ENCODE measurements around the gene HGS.
A peak's percentile ranks its signal among the peaks of the same experiment; 100 is the strongest.
"Not testable (repeated sequence)": the region's sequence is repeated elsewhere in the genome, so short reads cannot be mapped to it uniquely, and the experiment has no call there.

The HGS gene

DNA sequence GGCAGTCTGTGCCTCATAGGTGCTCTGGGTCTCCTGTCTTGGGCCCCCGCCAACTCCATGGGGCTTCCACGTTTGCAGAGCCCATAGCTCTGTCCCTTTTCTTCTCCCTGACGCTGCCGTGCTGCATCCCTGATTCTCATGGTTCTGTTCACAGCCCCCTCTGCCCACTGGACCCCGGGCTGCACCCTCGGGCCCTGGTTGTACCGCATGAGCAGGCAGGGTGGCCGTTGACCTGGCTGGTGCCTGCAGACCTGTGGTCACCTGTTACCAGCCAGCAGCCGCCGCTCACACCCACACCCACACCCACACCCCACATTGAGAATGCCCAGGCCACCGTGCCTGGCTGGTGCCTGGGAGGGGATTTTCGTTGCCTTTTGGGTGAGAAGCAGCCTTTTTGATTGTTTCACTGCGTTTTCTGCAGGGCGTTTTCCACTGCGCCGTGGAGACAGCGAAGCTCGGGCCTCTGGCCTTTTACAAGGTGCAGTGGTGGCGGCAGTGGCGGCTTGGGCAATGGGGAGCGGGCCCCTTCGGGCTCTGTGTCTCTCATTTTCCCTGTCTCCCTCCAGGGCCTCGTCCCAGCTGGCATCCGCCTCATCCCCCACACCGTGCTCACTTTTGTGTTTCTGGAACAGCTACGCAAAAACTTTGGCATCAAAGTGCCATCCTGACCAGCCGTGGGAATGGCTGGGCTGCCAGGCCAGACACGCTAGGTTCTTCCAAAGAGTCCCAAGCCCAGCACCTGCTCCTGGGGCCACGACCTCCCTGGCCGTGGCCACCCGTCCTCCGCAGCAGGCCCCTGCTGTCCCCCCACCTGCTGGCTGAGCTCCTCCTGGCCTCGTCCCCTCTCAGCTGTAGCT, 35.8 kb downstream of the HGS start:
- no peak for DNase-seq (ENCODE audit: low spot score)

DNA sequence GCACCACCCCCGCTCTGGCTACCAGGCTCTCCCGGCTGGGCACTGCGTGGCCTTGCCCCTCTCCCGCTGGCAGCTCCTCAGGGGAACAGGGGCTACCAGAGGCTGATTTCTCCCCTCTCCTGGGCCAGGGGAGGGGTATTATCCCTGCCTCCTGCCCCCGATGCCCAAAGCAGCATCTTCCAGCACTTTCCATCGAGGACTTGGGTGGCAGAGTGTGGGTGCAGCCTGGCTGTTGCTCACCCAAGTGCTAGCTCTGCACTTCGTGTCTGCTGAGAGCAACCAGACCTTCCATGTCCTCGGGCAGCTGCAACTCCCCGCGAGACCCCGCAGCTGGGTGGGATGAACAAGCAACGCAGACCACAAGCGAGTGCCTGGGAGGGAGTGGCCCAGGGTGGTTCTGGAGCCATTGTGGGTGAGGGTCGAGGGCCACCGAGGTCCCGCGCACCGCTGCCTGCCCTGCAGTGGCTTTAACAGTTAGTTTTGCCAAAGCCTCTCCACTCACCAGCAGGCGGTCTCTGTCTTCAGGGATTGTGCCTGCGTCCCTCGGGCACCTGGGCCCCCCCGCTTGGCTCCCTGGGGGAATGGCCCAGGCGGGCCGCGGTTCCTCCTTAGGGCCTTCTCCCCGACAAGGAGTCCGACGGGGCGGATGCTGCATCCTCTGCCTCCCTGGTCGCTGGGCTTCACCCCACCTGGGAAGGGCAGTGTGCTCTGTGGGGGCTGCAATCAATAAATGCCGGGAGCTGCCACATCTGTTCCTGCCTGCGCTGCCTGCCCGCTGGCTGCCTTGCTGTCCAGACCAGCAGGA, 36.7 kb downstream of the HGS start:
- DNase-seq (ENCODE audit: low spot score): no peak

DNA sequence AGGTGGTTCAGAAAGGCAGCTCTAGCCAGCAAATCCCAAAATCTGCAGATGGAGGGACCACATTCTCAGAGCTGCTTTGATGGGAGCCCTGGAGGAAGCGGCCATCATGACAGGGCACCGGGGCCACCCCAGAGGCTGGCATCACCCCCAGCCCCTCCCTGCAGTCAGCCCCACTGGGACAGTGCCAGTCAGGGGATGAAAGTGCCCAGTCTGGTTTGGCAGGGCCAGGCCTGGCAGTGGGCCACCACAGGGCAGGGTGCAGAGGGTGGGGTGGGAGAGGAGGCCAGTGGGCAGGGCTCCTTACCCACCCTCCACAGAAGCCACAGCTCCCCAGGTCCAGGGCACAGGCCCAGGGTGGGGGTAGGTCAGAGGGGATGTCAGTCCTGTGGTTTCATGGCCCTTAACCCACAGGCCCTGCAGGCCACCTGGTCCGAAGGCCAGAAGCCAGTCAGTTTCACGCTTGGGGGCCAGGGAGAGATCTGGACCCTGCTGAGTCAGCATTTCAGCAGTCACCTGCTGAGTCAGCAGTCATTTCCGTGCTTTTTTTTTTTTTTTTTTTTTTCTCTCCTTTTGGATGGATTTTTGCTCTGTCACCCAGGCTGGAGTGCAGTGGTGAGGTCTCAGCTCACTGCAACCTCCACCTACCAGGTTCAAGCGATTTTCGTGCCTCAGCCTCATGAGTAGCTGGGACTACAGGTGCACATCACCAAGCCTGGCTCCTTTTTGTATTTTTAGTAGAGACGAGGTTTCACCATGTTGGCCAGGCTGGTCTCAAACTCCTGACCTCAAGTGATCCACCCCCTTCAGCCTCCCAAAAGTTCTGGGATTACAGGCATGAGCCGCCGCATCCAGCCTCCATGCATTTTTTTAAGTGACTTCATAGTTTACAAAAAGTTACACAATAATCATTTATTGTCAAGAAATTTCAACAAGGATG, 38.6 kb downstream of the HGS start:
- no peak for DNase-seq (ENCODE audit: low spot score)

DNA sequence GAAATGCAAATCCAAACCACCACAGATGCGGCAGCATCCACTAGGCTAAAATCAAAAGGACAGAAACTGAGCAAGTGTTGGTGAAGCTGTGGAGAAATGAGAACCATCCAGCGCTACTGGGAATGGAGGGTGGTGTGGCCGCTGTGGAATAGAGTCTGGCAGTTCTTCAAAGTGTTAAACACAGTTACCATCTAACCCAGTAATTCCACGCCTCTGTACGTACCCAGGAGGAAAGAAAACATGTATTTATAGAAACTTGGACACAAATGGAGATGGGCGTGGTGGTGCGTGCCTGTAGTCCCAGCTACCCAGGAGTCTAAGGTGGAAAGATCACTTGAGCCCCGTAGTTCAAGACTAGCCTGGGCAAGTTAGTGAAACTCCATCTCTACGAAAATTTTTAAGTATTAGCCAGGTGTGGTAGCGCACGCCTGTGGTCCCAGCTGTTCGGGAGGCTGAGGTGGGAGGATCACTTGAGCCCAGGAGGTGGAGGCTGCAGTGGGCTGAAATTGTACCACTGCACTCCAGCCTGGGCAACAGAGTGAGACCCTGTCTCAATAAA, 39.9 kb downstream of the HGS start:
- no peak for DNase-seq (ENCODE audit: low spot score)

DNA sequence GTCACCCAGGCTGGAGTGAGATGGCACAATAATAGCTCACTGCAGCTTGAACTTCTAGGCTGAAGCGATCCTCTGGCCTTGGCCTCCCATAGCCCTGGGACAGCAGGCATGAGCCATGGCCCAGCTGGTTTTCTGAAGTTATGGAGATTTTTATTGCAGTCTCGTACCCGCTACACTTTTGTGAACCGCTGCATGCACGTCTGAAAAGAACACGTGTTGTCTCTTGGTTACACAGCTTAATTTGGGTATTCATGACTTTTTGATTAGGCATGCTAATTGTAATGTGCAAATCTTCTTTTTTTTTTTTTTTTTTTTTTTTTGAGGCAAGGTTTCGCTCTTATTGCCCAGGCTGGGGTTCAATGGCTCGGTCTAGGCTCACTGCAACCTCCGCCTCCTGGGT, 41.6 kb downstream of the HGS start:
- no peak for DNase-seq (ENCODE audit: low spot score)

DNA sequence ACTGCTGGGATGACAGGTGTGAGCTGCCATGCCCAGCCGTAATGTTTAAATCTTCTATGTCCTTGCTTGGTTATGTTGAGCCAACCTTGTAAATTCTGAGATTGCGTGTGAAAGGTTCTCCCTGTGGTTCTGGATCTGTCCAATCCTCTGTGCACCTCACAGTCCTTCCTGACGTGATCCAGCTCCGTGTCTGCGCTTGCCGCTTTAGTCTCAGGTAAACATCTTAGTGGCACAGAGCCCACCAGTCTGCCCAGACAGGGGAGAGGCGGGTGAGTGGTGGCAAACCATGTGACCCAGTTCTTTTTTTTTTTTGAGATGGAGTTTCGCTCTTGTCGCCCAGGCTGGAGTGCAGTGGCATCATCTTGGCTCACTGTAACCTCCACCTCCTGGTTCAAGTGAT, 42.2 kb downstream of the HGS start:
- no peak for DNase-seq (ENCODE audit: low spot score)

DNA sequence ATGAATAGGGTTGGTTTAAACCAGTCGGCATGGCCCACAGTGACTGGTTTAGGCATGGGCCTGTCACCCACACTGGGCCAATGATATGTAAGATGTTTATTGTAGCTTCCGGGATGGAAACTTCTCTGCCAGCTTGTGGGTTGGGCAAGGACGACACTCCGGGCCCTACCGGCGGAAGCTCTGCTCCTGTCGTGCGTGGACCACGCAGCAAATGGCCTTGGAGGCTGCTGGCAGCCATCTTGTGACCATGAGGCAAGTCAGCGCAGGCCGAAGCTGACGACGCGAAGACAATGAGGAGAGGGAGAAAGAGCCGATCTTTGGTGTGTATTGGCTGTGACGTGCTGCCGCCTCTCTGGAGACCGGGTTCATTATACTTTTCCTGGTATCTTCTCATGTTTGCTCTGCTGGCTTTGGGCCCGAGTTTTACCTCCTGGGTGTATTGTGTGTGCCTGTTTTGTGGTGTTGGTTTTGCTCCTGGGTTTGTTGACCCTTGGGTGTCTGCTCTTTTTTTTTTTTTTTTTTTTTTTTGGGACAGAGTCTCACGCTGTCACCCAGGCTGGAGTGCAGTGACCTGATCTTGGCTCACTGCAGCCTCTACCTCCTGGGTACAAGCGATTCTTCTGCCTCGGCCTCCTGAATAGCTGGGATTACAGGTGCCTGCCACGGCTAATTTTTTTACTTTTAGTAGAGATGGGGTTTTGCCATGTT, 43.7 kb downstream of the HGS start:
- no peak for DNase-seq (ENCODE audit: low spot score)

DNA sequence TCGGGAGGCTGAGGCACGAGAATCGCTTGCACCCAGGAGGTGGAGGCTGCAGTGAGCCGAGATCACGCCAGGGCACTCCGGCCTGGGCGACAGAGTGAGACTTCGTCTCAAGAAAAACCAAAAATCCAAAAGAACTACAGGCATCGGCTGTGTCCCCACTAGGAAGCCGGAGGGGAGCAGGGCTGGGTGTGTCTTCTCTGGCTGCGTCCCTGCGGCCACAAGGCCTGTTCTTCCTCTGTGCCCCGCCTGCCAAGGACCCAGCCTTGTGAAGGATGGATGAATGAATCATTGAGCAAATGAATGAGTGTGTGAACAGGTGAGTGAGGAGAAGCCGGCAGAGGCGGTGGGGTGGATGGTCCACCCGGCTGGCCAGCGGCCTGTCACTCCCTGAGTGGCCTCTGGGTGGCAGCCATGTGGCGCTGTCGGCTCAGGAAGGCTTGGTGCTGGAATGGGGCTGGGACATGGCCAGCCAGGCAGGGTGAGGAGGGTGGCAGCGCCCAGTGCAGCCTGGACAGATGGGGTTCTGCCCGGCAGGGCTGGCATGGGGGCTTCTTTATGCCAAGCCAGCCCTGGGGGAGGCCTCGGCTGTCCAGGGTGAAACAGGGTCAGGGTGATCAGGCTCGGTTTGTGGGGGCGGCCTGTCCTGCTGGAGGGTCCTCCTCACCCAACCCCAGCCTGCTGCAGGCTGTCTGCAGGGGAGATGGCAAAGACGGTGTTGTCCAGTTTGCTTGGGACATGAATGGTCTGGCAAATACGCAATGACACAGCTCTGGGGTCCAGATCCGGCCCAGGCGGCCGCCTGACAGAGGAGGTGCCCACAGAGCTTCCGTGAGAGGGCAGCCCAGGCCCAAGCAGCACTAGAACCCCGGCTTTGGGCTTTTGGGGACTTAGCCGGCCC, 49.9 kb downstream of the HGS start:
- peak; percentile 96 for DNase-seq (ENCODE audit: low spot score)

DNA sequence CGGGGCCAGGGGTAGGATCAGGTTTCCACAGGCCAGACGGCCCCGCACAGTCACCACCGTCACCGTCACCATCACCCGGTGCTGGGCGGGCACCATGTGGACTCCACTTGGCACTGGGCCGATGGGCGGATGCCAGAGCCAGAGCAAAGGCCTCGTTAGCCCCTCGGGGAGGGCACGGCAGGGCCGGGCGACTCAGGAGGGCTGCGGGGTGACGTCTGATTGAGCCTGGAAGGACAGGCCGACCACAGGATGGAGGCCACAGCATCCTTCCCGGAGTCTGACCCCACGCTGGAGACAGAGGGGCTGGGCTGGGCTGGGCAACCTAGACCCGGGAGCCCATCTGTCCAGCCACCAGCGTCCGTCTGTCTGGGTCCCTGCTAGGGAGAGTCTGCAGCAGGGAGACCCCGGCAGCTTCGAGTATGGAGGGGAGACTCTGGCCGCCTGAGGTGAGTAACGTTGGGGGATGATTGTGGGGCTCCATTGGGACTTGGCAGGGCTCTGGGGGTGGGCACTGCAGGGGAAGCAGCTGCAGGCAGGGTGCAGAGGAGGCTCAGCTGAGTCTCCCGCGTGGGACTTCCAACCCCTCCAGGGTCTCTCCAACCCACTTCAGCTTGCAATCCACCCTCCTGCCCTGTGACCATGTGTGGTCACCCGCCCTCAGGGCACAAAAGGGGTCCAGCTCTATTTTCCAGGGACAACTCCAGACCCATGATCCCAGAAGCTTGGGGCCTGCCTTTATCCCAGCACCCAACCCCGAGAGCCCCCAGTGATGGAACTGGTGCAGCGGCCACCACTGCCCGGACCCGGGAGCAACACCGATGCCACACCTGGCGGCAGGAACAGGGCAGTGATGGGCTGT, 50.8 kb downstream of the HGS start:
- DNase-seq (ENCODE audit: low spot score): no peak

DNA sequence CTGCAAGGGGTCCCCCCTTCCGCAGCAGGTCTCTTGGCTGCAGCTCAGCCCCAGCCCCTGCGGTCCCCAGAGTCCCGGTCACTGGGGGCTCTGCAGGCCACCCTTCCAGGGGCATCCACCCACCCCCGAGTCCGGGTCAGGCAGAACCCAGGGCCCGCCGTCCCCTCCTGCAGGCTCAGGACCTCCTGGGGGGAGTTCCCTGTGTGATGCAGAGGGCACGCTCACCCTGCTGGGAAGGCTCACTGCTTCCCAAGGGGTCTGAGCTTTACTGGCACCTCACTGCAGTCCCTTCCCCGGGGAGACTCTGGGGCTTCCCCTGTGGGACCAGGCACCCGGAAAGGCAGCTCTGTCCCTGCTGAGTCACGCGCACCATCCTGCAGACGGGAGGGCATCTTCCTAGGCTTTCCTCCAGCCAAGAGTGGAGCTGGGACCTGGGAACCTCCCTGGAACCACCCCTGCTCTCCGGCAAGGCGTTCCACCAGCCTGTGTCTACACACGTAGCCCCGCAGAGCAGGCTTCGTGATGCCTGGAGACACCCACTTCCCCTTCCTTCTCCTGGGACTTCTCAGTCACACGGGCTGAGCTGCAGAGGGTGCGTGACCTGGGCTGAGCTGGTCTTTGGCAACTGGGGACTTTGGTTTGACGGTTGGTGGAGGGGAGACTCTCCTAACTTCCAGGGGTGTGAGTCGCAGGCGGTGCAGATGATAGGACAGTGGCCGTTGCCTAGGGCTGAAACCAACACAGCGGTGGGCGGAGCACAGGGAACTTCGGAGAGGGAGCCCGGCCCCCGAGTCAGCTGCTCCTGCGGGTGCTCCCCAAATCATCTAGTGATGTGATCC, 51.7 kb downstream of the HGS start:
- DNase-seq (ENCODE audit: low spot score): peak; percentile 81

DNA sequence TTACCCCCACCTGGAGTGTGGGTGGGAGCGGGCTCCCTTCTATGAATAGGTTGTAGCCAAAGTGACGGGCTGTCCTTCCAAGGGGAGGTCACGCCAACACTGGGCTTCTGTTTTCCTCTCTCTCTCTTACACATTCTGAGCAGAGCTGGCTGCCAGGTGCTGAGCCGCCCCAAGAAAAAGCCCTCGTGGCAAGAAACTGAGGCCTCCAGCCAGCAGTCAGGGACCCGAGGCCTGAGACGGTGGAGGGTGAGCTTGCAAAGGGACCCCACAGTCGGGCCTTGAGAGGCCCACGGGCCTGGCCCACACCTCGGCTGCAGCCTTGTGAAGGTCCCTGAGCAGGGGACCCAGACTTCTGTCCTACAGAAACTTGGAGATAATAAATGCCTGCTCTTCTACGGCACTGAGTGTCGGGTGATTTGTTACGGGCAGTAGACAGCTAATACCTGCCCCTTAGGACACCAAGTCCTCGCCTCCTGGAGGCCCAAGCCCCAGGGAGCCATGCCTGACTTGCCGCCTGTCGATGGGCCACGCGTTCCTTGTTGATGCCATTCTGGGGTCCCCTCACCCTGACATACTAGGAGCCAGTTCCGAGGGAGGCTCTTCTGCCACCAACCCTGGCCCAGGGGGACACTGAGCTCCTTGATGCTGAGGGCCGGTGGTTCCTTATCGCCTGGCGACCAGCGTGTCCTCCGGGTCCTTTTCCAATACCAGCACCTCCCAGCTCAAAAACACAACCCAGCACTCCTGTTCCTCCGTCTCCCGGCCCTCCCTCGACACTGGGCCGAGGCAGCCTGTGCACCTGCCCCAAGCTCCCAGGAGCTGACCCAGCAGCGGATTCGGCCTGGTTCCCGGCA, 54.4 kb downstream of the HGS start:
- no peak for DNase-seq (ENCODE audit: low spot score)

DNA sequence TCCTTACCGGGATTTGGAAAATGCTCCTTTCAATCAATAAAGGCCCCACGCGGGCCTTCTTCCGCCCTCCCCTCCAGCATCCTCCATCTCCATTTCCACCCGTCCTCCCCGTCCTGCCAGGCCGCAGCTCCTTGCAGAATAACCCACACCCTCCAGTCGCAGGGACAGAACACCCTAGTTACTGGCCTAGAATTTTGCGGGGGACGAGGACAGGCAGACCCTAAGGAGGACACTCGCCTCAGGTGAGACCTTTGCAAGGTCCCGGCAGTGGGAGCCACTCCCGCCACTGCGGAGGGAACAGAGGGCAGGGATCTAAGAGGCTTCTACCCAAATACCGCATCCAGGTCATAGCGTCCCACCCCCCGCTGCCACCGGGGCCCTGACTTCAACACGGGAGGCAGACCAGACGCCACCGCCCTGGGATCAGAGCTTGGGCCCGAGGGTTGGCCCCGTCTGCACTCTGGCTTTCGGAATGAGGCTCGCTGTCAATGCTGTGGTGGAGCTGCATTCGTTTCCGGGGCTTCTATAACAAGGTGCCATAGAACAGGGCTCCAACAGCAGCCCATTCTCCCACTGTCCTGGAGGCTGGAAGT, 55.1 kb downstream of the HGS start:
- no peak for DNase-seq (ENCODE audit: low spot score)

DNA sequence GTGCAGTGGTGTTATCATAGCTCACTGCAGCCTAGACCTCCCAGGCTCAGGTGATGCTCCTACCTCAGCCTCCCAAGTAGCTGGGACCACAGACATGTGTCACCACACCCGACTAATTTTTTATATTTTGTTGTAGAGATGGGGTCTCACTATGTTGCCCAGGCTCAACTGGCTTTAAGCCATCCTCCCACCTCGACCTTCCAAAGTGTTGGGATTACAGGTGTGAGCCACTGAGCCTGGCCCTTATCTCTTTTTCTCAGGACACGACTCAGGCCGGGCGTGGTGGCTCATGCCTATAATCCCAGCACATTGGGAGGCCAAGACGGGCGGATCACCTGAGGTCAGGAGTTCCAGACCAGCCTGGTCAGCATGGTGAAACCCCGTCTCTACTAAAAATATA, 55.8 kb downstream of the HGS start:
- DNase-seq (ENCODE audit: low spot score): not testable (repeated sequence)

DNA sequence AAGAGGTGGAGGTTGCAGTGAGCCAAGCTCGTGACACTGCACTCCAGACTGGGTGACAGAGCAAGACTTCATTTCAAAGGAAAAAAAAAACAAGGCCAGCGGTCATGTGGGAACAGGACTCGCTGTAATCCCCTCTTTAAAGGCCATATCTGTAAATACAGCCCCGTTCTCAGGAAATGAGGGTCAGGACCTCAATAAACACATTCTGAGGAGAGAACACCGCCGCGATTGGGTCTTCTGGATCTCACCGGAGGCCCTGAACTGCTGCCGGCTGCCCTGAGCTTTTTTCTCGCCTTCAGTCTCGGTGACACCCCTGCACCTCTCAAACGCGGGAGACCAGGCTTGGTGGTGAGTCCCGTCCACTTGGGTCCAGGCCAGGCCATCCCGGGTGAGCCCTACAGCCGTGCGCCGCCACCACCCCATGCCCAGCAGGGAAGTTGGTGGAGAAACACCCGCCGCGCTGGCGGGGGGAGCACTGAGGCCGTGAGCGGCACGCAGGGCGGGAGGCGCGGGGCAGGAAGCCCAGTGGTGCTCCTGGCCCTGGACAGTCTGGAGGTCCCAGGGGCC, 56.7 kb downstream of the HGS start:
- DNase-seq (ENCODE audit: low spot score): no peak

DNA sequence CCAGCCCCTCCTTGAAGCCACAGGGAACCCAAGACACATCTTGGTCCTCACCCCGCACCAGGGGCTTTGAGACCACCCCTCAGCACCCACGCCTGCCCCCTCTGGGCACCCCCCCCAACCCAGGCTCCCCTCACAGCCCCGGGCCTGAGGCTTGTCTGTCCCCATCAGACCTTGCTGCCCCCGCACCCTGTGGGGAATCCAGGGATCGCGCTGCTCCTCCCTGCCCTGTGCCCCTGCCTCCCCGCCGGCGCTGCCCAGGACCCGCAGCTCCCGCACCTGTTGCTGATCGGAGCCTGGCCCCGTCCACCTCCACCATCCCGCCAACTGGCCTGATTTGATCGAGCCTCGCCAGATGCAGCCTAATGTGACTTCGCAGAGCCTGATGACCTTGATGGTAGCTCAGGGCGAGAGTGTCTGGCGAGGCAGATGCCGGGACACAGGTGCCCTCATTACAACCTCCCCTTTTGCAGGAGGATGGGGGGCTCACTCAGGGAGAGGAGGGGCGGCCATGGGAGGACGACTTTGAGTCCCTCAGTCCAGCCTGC, 57.3 kb downstream of the HGS start:
- no peak for DNase-seq (ENCODE audit: low spot score)

Measured in AG20443 (cell line).